B cell (primary cell): Measurements from ENCODE around the gene RHBDL1. TPM values are rescaled to one million over a fixed set of nuclear protein-coding genes. Genes with fewer than 3 reads are reported as not detected.

Source experiments
- ATAC-seq: fragments of 200-7000 bp; cut with Tn5 transposase; one replicate; pipeline ENCODE4 v1.10.0; 2021; ENCODE audit warnings: low read depth, mild to moderate bottlenecking, moderate number of reproducible peaks, moderate library complexity
- CTCF ChIA-PET: fragments of 350-600 bp; sonication (Branson Sonifier 250); formaldehyde crosslinking; loops from one replicate; lab custom pipeline; 2021; ENCODE audit warnings: antibody characterized with exemption, inconsistent platforms; lab: Charles Lee
- POLR2A ChIA-PET: fragments of 350-600 bp; sonication (Branson Sonifier 250); formaldehyde crosslinking; loops from one replicate; lab custom pipeline; 2021; ENCODE audit warnings: antibody characterized with exemption; lab: Charles Lee
- DNase-seq: peaks from one replicate; pipeline ENCODE4 v3.0.0; 2013
- H2AFZ ChIP-seq: 2 replicates; pipeline ENCODE4 v1.6.1; 2012; ENCODE audit warnings: mild to moderate bottlenecking, low read depth, low read length; ENCODE audit not compliant: insufficient read depth, poor library complexity, severe bottlenecking
- H3K27ac ChIP-seq, 2 donors: 1 replicate in 1 of 2; 2 replicates in 1 of 2; pipeline ENCODE4 v1.5.1; 2012 to 2013; ENCODE audit warnings: low read length in 2 of 2, mild to moderate bottlenecking in 2 of 2, moderate library complexity in 1 of 2
- H3K27me3 ChIP-seq, 4 experiments: fragments of 200-600 bp in 1 of 4; sonication (generic) in 1 of 4; replicated peaks in 1 of 4; 1 replicate in 2 of 4; 2 replicates in 2 of 4; pipeline versions ENCODE4 v1.6.1 to v1.7.0; 2013 to 2016; ENCODE audit warnings: low read length in 3 of 4, mild to moderate bottlenecking in 2 of 4, mixed read lengths in 1 of 4, moderate library complexity in 1 of 4; ENCODE audit not compliant: insufficient read depth in 4 of 4, control insufficient read depth in 3 of 4; ENCODE audit errors: control extremely low read depth in 1 of 4
- H3K36me3 ChIP-seq, 2 experiments: replicated peaks in 1 of 2; 1 replicate in 1 of 2; 2 replicates in 1 of 2; pipeline versions ENCODE4 v1.6.1 to v1.7.1; 2013; ENCODE audit warnings: low read length in 1 of 2; ENCODE audit not compliant: insufficient read depth in 2 of 2, control insufficient read depth in 1 of 2; ENCODE audit errors: control extremely low read depth in 1 of 2, extremely low read depth in 1 of 2
- H3K4me1 ChIP-seq, 2 donors: fragments of 200-600 bp in 1 of 2; sonication (generic) in 1 of 2; 1 replicate in 1 of 2; 2 replicates in 1 of 2; pipeline versions ENCODE4 v1.5.1 to v1.6.1; 2013 to 2017; ENCODE audit warnings: low read length in 2 of 2; ENCODE audit not compliant: control insufficient read depth in 2 of 2, insufficient read depth in 2 of 2
- H3K4me2 ChIP-seq: replicated peaks from 2 replicates; pipeline ENCODE3; 2012; ENCODE audit warnings: mild to moderate bottlenecking, low read depth, low read length; ENCODE audit not compliant: poor library complexity, severe bottlenecking
- H3K4me3 ChIP-seq, 5 experiments: fragments of 200-600 bp in 1 of 5; sonication (generic) in 1 of 5; 1 replicate in 3 of 5; 2 replicates in 2 of 5; pipeline versions ENCODE4 v1.5.1 to v1.7.0; 2011 to 2016; ENCODE audit warnings: low read length in 4 of 5, mild to moderate bottlenecking in 4 of 5, low read depth in 2 of 5, control low read depth in 1 of 5, moderate library complexity in 1 of 5; ENCODE audit not compliant: insufficient read depth in 1 of 5; ENCODE audit errors: control extremely low read depth in 1 of 5, extremely low read depth in 1 of 5
- H3K79me2 ChIP-seq: fragments of 200-600 bp; sonication (generic); one replicate; pipeline ENCODE4 v1.6.0; 2016; ENCODE audit warnings: low read length; ENCODE audit not compliant: control insufficient read depth, insufficient read depth
- H3K9ac ChIP-seq: fragments of 200-600 bp; sonication (generic); 2 replicates; pipeline ENCODE4 v1.6.1; 2017; ENCODE audit warnings: mild to moderate bottlenecking, low read length, moderate library complexity
- H3K9me3 ChIP-seq, 3 donors: one replicate each; pipeline versions ENCODE4 v1.6.1 to v1.7.1; 2013; ENCODE audit warnings: low read length in 2 of 3; ENCODE audit not compliant: control insufficient read depth in 2 of 3, insufficient read depth in 1 of 3; ENCODE audit errors: control extremely low read depth in 1 of 3
- H4K20me1 ChIP-seq: 2 replicates; pipeline ENCODE4 v1.6.0; 2012; ENCODE audit warnings: mild to moderate bottlenecking, low read length; ENCODE audit not compliant: insufficient read depth, control insufficient read depth, poor library complexity, severe bottlenecking
- H3K27ac Mint-ChIP-seq: one replicate; pipeline ENCODE4 v1.8.0; 2021; ENCODE audit warnings: mixed read lengths
- H3K27me3 Mint-ChIP-seq: one replicate; pipeline ENCODE4 v1.8.0; 2021; ENCODE audit warnings: mixed read lengths
- H3K4me1 Mint-ChIP-seq: one replicate; pipeline ENCODE4 v1.8.0; 2021; ENCODE audit warnings: mixed read lengths
- H3K4me3 Mint-ChIP-seq: one replicate; pipeline ENCODE4 v1.8.0; 2021; ENCODE audit warnings: mixed read lengths
- H3K9me3 Mint-ChIP-seq: one replicate; pipeline ENCODE4 v1.8.0; 2022; ENCODE audit warnings: mixed read lengths; ENCODE audit not compliant: insufficient read depth
- CTCF ChIP-seq: fragments of 200-600 bp; IDR thresholded peaks from one replicate; pipeline ENCODE4 v1.8.0; 2022; ENCODE audit warnings: antibody characterized with exemption, mild to moderate bottlenecking
- EZH2 ChIP-seq: IDR thresholded peaks from 2 replicates; pipeline ENCODE4 v1.6.1; 2012; ENCODE audit warnings: borderline replicate concordance, low read depth, mild to moderate bottlenecking, moderate library complexity, low read length; ENCODE audit not compliant: insufficient read depth, poor library complexity, severe bottlenecking
- WGBS: methylation state at CpG from one replicate; pipeline ENCODE4 v1.1.5; 2013; ENCODE audit warnings: missing lambda C conversion rate; ENCODE audit not compliant: insufficient coverage; 5-methylcytosine and 5-hydroxymethylcytosine counted together
- intact Hi-C: fragments of 100-400 bp; cut with micrococcal nuclease; formaldehyde crosslinking; loops from one replicate; pipeline ENCODE4 v1.10.0; 2022
- polyA plus RNA-seq: library from polyadenylated mRNA; depleted of rRNA; stranded (reverse); fragments of >200 nt; gene quantifications from 2 replicates; pipeline ENCODE4 v1.2.3, GENCODE V29; 2012
- total RNA-seq, 2 donors: library from RNA; stranded (reverse); fragments of 120-200 nt in 1 of 2; gene quantifications; 1 replicate in 1 of 2; 2 replicates in 1 of 2; pipeline versions ENCODE4 v1.2.3 to v1.2.4, GENCODE V29; 2013 to 2022

Gene RHBDL1
- total and polyA plus RNA-seq, 2 donors (not counting 1 experiment from before 2014, with no cell fraction given): 0.76 to 1.6 TPM

GRCh38 chr16:628321-629061 lies 47.0 kb upstream of the RHBDL1 start:
- no peak overlapping the region for H3K4me2 ChIP-seq
- H3K4me1 Mint-ChIP-seq: no peaks in the 10 kb centered on the region
- ChIA-PET POLR2A (interaction anchor here (0.6 kb wide), 1 partner anchor 1383 kb away, joined by 6 read pairs; no protein-coding TSS in a partner anchor), CTCF (no interaction called here)
- no peaks in the 10 kb centered on the region for H3K4me1 ChIP-seq
- no peaks in the 10 kb centered on the region for H3K79me2 ChIP-seq
- TF ChIP-seq CTCF (no peak), EZH2 (no peak)
- H4K20me1 ChIP-seq: no peaks in the 10 kb centered on the region
- no peak overlapping the region for H3K27ac Mint-ChIP-seq
- H3K4me3 Mint-ChIP-seq: no peak overlapping the region
- H3K27me3 ChIP-seq: no peaks in the 10 kb centered on the region
- no peak overlapping the region for H2AFZ ChIP-seq
- no peaks in the 10 kb centered on the region for H3K27me3 Mint-ChIP-seq
- peaks cover 0 to 12% of the 10 kb centered on the region in 2 experiments for H3K36me3 ChIP-seq
- H3K9me3 ChIP-seq: no peaks in the 10 kb centered on the region
- 91% methylated on average over 33 of the region's 33 CpGs for WGBS
- H3K9me3 Mint-ChIP-seq: no peaks in the 10 kb centered on the region
- no peak overlapping the region for H3K4me3 ChIP-seq
- H3K9ac ChIP-seq: no peak overlapping the region
- ATAC-seq (no peak), DNase-seq (no peak)
- H3K27ac ChIP-seq: no peak overlapping the region
- intact Hi-C loops: no loop called here

- no peak overlapping the region for H2AFZ ChIP-seq
- ChIA-PET CTCF (no interaction called here), POLR2A (no interaction called here)
- H3K4me3 ChIP-seq: no peak overlapping the region
- H3K27me3 ChIP-seq: no peaks in the 10 kb centered on the region
- no peak for DNase-seq
- H3K27ac ChIP-seq: no peak overlapping the region
- Mint-ChIP-seq H3K4me1 (no peaks in the 10 kb centered on the region), H3K27ac (no peak overlapping the region), H3K4me3 (no peak overlapping the region), H3K9me3 (no peaks in the 10 kb centered on the region), H3K27me3 (no peaks in the 10 kb centered on the region)
- no peaks in the 10 kb centered on the region for H3K79me2 ChIP-seq
- no peaks in the 10 kb centered on the region for H3K9me3 ChIP-seq
- peaks cover 0 to 12% of the 10 kb centered on the region in 2 experiments for H3K36me3 ChIP-seq
- TF ChIP-seq CTCF (no peak), EZH2 (no peak)
- 91% methylated on average over 29 of the region's 29 CpGs for WGBS
- H4K20me1 ChIP-seq: peaks cover under 1% of the 10 kb centered on the region
- H3K4me2 ChIP-seq: no peak overlapping the region
- ATAC-seq: no peak
- no peaks in the 10 kb centered on the region for H3K4me1 ChIP-seq
- intact Hi-C loops: no loop called here
- no peak overlapping the region for H3K9ac ChIP-seq
Measured at GRCh38 chr16:629185-629832, 46.2 kb upstream of the RHBDL1 start.
